Neural cell (in vitro differentiated cells): ENCODE measurements around the gene USP4. TPM values are rescaled to one million over a fixed set of nuclear protein-coding genes. Genes with fewer than 3 reads are reported as not detected.

Experiments used
- H2AFZ ChIP-seq: fragments of 200-600, 300-800 bp; sonication (generic), shearing (Covaris generic); 2 replicates; pipeline ENCODE4 v1.6.0; 2014; ENCODE audit warnings: low read depth, mild to moderate bottlenecking, antibody characterized with exemption, low read length, moderate library complexity
- H3F3A ChIP-seq: fragments of 200-600 bp; shearing (Covaris generic); 2 replicates; pipeline ENCODE4 v1.6.1; 2016; ENCODE audit warnings: mild to moderate bottlenecking, moderate library complexity, mixed read lengths, antibody characterized with exemption, low read length; ENCODE audit not compliant: insufficient read depth, poor library complexity, severe bottlenecking
- H3K27ac ChIP-seq: fragments of 200-600, 300-800 bp; sonication (generic), shearing (Covaris generic); 2 replicates; pipeline ENCODE4 v1.5.1; 2014; ENCODE audit warnings: mild to moderate bottlenecking, low read length, moderate library complexity
- H3K27me3 ChIP-seq: fragments of 300-800, 200-600 bp; sonication (generic), shearing (Covaris generic); 2 replicates; pipeline ENCODE4 v1.6.0; 2014; ENCODE audit warnings: mild to moderate bottlenecking, low read depth, low read length, moderate library complexity; ENCODE audit not compliant: insufficient read depth
- H3K36me3 ChIP-seq: fragments of 300-800, 200-600 bp; sonication (generic), shearing (Covaris generic); 2 replicates; pipeline ENCODE4 v1.5.1; 2014; ENCODE audit warnings: mild to moderate bottlenecking, antibody characterized with exemption, low read length, moderate library complexity; ENCODE audit not compliant: insufficient read depth
- H3K4me2 ChIP-seq: fragments of 300-800, 200-600 bp; sonication (generic), shearing (Covaris generic); 2 replicates; pipeline ENCODE4 v1.6.0; 2014; ENCODE audit warnings: mild to moderate bottlenecking, low read length
- H3K4me3 ChIP-seq: fragments of 300-800, 200-600 bp; sonication (generic), shearing (Covaris generic); 2 replicates; pipeline ENCODE4 v1.5.1; 2014; ENCODE audit warnings: mild to moderate bottlenecking, low read length, moderate library complexity
- H3K79me2 ChIP-seq: fragments of 200-600 bp; shearing (Covaris generic); replicated peaks from 2 replicates; pipeline ENCODE4 v1.6.0; 2014; ENCODE audit warnings: mild to moderate bottlenecking, low read length, moderate library complexity; ENCODE audit not compliant: insufficient read depth
- H3K9ac ChIP-seq: fragments of 300-800, 200-600 bp; sonication (generic), shearing (Covaris generic); 2 replicates; pipeline ENCODE4 v1.6.1; 2016; ENCODE audit warnings: mild to moderate bottlenecking, low read length, mixed read lengths
- H3K9me2 ChIP-seq: fragments of 200-600 bp; shearing (Covaris generic); 2 replicates; pipeline ENCODE4 v1.6.1; 2016; ENCODE audit warnings: mild to moderate bottlenecking, low read length, mixed read lengths; ENCODE audit not compliant: insufficient read depth
- H3K9me3 ChIP-seq: fragments of 200-600, 300-800 bp; sonication (generic), shearing (Covaris generic); 2 replicates; pipeline ENCODE4 v1.6.1; 2016; ENCODE audit warnings: mild to moderate bottlenecking, mixed run types, low read length, moderate library complexity, mixed read lengths
- H4K20me1 ChIP-seq: fragments of 200-600 bp; shearing (Covaris generic); 2 replicates; pipeline ENCODE4 v1.6.1; 2016; ENCODE audit warnings: mild to moderate bottlenecking, mixed run types; ENCODE audit not compliant: insufficient read depth
- CTCF ChIP-seq: fragments of 450-650 bp; IDR thresholded peaks from 2 replicates; pipeline ENCODE4 v1.5.1; 2014; ENCODE audit warnings: antibody characterized with exemption, mild to moderate bottlenecking, moderate library complexity; ENCODE audit not compliant: poor library complexity, severe bottlenecking
- EP300 ChIP-seq: fragments of 450-650 bp; conservative IDR thresholded peaks from 2 replicates; pipeline ENCODE4 v1.6.1; 2014; ENCODE audit warnings: antibody characterized with exemption, mild to moderate bottlenecking, moderate library complexity; ENCODE audit not compliant: poor library complexity, severe bottlenecking
- EZH2 ChIP-seq: fragments of 200-600, 300-800 bp; shearing (Covaris generic), sonication (generic); IDR thresholded peaks from 2 replicates; pipeline ENCODE4 v1.6.1; 2014; ENCODE audit warnings: antibody characterized with exemption, low read length, borderline replicate concordance, mild to moderate bottlenecking; ENCODE audit not compliant: insufficient read depth, poor library complexity, severe bottlenecking
- MXI1 ChIP-seq: fragments of 450-650 bp; conservative IDR thresholded peaks from 2 replicates; pipeline ENCODE4 v1.6.1; 2014; ENCODE audit warnings: antibody characterized with exemption, mild to moderate bottlenecking; ENCODE audit not compliant: poor library complexity, severe bottlenecking
- POLR2AphosphoS5 ChIP-seq: IDR thresholded peaks from 2 replicates; pipeline ENCODE4 v1.6.1; 2012
- RAD21 ChIP-seq: fragments of 450-650 bp; conservative IDR thresholded peaks from 2 replicates; pipeline ENCODE4 v1.6.1; 2014; ENCODE audit warnings: antibody characterized with exemption, mild to moderate bottlenecking, moderate library complexity
- REST ChIP-seq: IDR thresholded peaks from 2 replicates; pipeline ENCODE4 v1.6.1; 2012; ENCODE audit warnings: borderline replicate concordance
- SMC3 ChIP-seq: fragments of 450-650 bp; conservative IDR thresholded peaks from 2 replicates; pipeline ENCODE4 v1.6.1; 2014; ENCODE audit warnings: antibody characterized with exemption, mild to moderate bottlenecking, moderate library complexity; ENCODE audit not compliant: poor library complexity
- TAF1 ChIP-seq: IDR thresholded peaks from 2 replicates; pipeline ENCODE4 v1.6.1; 2012; ENCODE audit warnings: low read depth
- polyA plus RNA-seq: library from polyadenylated mRNA; depleted of rRNA; stranded (reverse); fragments of >200 nt; gene quantifications from 2 replicates; pipeline ENCODE4 v1.2.3, GENCODE V29; 2014

USP4 gene
- polyA plus RNA-seq, 1 donor from 2014 or later, result 35.5 TPM

GRCh38 chr3:49346797-49347251 lies 7.0 kb upstream of the USP4 start:
- no peaks in the 10 kb centered on the region for H3K27me3 ChIP-seq
- no peaks in the 10 kb centered on the region for H3K9me2 ChIP-seq
- H3K4me3 ChIP-seq, result no peak overlapping the region
- H3K79me2 ChIP-seq, result no peaks in the 10 kb centered on the region
- no peaks in the 10 kb centered on the region for H3K36me3 ChIP-seq
- H3F3A ChIP-seq, result no peaks in the 10 kb centered on the region
- H3K27ac ChIP-seq, result no peak overlapping the region
- H3K4me2 ChIP-seq, result no peak overlapping the region
- no peaks in the 10 kb centered on the region for H3K9me3 ChIP-seq
- TF ChIP-seq TAF1 (no peak), RAD21 (no peak), POLR2AphosphoS5 (no peak), EP300 (no peak), CTCF (no peak), EZH2 (no peak), MXI1 (no peak), REST (no peak), SMC3 (no peak)
- H4K20me1 ChIP-seq, result no peaks in the 10 kb centered on the region
- H3K9ac ChIP-seq, result no peak overlapping the region
- H2AFZ ChIP-seq, result no peak overlapping the region

DNA sequence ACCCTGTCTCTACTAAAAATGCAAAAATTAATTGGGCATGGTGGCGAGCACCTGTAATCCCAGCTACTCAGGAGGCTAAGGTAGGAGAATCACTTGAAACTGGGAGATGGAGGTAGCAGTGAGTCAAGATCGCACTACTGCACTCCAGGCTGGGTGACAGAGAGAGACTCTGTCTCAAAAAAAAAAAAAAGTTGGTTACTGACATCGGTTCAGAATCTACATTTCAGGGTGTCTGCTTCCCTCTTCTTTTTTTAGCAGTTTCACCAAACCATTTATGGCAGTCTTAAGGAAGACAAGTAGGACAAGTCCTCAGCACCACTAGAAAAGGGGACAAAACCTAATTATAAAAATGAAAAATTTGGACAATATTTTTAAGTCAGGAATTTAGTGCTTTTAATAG lies 3.3 kb upstream of the USP4 start:
- Histone ChIP-seq H3F3A (peaks cover 3% of the 10 kb centered on the region), H3K4me3 (no peak overlapping the region), H3K9ac (no peak overlapping the region), H4K20me1 (no peaks in the 10 kb centered on the region), H3K79me2 (peaks cover 12% of the 10 kb centered on the region), H3K27me3 (no peaks in the 10 kb centered on the region), H3K9me3 (no peaks in the 10 kb centered on the region), H3K9me2 (no peaks in the 10 kb centered on the region), H3K36me3 (no peaks in the 10 kb centered on the region), H2AFZ (no peak overlapping the region), H3K27ac (no peak overlapping the region), H3K4me2 (no peak overlapping the region)
- TF ChIP-seq CTCF (no peak), TAF1 (no peak), EP300 (no peak), REST (no peak), POLR2AphosphoS5 (no peak), MXI1 (no peak), EZH2 (no peak), SMC3 (no peak), RAD21 (no peak)
